ENCODE data around the gene FBXW11. TPM values are rescaled to one million over a fixed set of nuclear protein-coding genes. Genes with fewer than 3 reads are reported as not detected.

FBXW11 gene
- total RNA-seq, 2 donors from 2014 or later = 54.7 to 61.4 TPM

DNA sequence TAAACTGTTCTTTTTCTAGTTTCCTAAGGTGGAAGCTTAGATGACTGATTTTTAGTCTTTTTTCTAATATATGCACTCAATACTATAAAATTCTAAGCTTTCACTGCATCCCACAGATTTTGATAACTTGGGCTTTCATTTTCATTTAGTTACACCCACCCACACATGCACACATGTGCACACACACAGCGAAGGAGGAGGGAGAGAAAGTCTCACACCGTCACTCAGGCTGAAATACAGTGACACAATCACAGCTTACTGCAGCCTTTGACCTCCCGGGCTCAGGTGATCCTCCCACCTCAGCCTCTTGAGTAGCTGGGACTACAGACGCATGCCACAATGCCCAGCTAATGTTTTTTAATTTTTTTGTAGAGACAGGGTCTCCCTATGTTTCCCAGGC is 124.3 kb downstream of the FBXW11 start:
- Histone ChIP-seq H3K9me3 (no peaks in the 10 kb centered on the region), H3K36me3 (no peaks in the 10 kb centered on the region), H3K4me3 (no peak overlapping the region), H3K27ac (no peak overlapping the region), H3K27me3 (replicated peaks; ENCODE audit: insufficient read depth) (no peaks in the 10 kb centered on the region), H3K4me1 (replicated peaks) (no peaks in the 10 kb centered on the region)
- intact Hi-C loops (cut with DNase I) = no loop called here
- TF ChIP-seq POLR2AphosphoS5 (IDR thresholded peaks at IDR 0.05) = no peak
- TF ChIP-seq, protein P1, sequence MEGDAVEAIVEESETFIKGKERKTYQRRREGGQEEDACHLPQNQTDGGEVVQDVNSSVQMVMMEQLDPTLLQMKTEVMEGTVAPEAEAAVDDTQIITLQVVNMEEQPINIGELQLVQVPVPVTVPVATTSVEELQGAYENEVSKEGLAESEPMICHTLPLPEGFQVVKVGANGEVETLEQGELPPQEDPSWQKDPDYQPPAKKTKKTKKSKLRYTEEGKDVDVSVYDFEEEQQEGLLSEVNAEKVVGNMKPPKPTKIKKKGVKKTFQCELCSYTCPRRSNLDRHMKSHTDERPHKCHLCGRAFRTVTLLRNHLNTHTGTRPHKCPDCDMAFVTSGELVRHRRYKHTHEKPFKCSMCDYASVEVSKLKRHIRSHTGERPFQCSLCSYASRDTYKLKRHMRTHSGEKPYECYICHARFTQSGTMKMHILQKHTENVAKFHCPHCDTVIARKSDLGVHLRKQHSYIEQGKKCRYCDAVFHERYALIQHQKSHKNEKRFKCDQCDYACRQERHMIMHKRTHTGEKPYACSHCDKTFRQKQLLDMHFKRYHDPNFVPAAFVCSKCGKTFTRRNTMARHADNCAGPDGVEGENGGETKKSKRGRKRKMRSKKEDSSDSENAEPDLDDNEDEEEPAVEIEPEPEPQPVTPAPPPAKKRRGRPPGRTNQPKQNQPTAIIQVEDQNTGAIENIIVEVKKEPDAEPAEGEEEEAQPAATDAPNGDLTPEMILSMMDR (IDR thresholded peaks at IDR 0.05) = no peak
- TF ChIP-seq POLR2A (IDR thresholded peaks at IDR 0.05) = no peak
- no peak for DNase-seq (ENCODE audit: low spot score)
- WGBS = 95% methylated on average over 4 of the region's 4 CpGs

DNA sequence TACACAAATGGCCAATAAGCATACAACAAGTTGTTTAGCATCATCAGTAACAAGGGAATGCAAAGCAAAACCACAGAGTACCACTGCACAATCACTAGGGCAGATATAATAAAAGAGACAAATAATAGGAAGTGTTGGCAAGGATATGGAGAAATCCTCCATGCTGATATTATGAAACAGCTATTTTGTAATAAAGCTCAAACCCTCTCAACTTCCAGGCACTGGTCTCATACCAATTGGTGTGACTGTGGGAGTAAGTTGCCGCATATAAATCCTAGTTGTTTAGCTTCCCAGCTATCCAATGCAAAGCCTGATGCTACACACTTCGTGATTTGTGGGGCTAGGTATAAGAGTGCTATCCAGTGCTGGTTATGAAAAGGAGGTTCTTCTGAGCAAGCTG is 132.2 kb downstream of the FBXW11 start:
- no peak for DNase-seq (ENCODE audit: low spot score)
- no peaks in the 10 kb centered on the region for H3K27me3 ChIP-seq (replicated peaks; ENCODE audit: insufficient read depth)
- no peaks in the 10 kb centered on the region for H3K4me1 ChIP-seq (replicated peaks)
- intact Hi-C loops (cut with DNase I) = no loop called here
- no peak overlapping the region for H3K27ac ChIP-seq
- H3K4me3 ChIP-seq = no peak overlapping the region
- H3K36me3 ChIP-seq = peaks cover 0 to 3% of the 10 kb centered on the region in 2 donors
- TF ChIP-seq, protein P1 (IDR thresholded peaks at IDR 0.05) = no peak
- no peak for TF ChIP-seq POLR2AphosphoS5 (IDR thresholded peaks at IDR 0.05)
- H3K9me3 ChIP-seq = no peaks in the 10 kb centered on the region
- WGBS = 97% methylated on average over 2 of the region's 2 CpGs

DNA sequence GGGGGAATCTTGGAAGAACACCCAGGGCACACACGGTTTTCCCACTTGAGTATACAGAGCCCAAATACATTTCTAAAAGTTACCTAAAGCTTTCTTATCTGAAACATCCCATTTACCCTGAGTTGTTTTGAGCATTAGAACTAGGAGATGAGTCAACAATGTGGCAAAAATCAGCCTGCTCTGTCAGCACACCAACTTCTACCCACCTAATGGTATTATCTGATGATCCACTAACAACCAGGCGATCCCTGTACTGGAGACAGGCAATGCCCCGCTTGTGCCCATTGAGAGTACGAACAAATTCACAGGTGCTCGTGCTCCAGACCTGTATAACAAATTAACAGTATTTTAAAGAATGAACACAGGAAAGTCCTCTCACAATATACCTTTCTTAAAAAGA is 133.8 kb downstream of the FBXW11 start:
- intact Hi-C loops (cut with DNase I) = no loop called here
- no peak overlapping the region for H3K27ac ChIP-seq
- peaks cover 3 to 6% of the 10 kb centered on the region in 2 donors for H3K36me3 ChIP-seq
- no peaks in the 10 kb centered on the region for H3K27me3 ChIP-seq (replicated peaks; ENCODE audit: insufficient read depth)
- TF ChIP-seq POLR2AphosphoS5 (IDR thresholded peaks at IDR 0.05) (no peak), POLR2A (IDR thresholded peaks at IDR 0.05) (no peak)
- TF ChIP-seq, protein P1 (IDR thresholded peaks at IDR 0.05) = no peak
- H3K4me1 ChIP-seq (replicated peaks) = no peaks in the 10 kb centered on the region
- whole genome bisulfite sequencing = 92% methylated on average over 5 of the region's 5 CpGs
- H3K9me3 ChIP-seq = no peaks in the 10 kb centered on the region
- H3K4me3 ChIP-seq = no peak overlapping the region
- no peak for DNase-seq (ENCODE audit: low spot score)

DNA sequence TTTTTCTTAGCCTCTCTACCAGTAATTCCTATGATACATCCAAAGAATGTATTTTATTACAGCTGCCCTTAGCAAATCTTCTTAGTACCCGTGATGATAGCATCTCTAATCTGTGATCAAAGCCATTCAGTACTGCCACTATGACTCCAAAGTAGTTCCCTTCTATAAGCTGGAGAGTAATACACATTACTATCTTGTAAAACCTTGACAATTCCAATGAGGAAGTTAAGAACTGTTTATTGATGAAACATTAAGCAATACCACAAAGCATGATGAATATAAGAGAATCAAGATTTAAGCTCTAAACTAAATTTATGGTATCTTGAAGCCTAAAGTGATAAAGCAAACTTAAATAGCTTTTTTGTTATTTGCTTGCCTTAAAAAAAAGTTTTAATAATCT is 134.7 kb downstream of the FBXW11 start:
- no peak for DNase-seq (ENCODE audit: low spot score)
- Histone ChIP-seq H3K27me3 (replicated peaks; ENCODE audit: insufficient read depth) (no peaks in the 10 kb centered on the region), H3K9me3 (no peaks in the 10 kb centered on the region), H3K27ac (no peak overlapping the region), H3K36me3 (peaks cover 3 to 6% of the 10 kb centered on the region in 2 donors), H3K4me3 (no peak overlapping the region), H3K4me1 (replicated peaks) (no peaks in the 10 kb centered on the region)
- intact Hi-C loops (cut with DNase I) = no loop called here
- WGBS = 45% methylated on average over 1 of the region's 1 CpG
- TF ChIP-seq POLR2A (IDR thresholded peaks at IDR 0.05) = no peak
- TF ChIP-seq POLR2AphosphoS5 (IDR thresholded peaks at IDR 0.05) = no peak
- TF ChIP-seq, protein P1 (IDR thresholded peaks at IDR 0.05) = no peak

DNA sequence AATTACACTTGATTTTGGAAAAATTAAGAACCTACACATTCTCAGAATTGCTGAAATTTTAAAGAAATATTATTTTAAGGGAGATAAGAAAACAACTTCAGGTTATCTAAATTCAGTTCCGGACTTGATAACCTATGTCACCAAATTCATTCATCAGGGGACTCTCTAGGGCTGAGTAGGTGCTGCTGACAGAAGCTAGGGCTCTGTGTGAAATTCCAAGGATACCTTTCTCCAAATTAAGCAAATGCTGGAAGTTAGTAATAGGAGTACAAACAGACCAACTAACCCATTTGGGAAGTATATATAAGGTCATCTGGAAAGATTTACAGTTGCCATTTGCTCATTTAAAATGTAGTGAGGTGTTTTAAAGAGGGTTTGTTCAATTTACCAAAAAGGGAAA is 136.5 kb downstream of the FBXW11 start:
- H3K9me3 ChIP-seq = no peaks in the 10 kb centered on the region
- TF ChIP-seq POLR2A (IDR thresholded peaks at IDR 0.05) = no peak
- TF ChIP-seq POLR2AphosphoS5 (IDR thresholded peaks at IDR 0.05) = no peak
- TF ChIP-seq, protein P1 (IDR thresholded peaks at IDR 0.05) = no peak
- peaks cover 0 to 6% of the 10 kb centered on the region in 2 donors for H3K36me3 ChIP-seq
- intact Hi-C loops (cut with DNase I) = no loop called here
- 86% methylated on average over 1 of the region's 1 CpG for WGBS
- no peaks in the 10 kb centered on the region for H3K4me1 ChIP-seq (replicated peaks)
- no peak overlapping the region for H3K27ac ChIP-seq
- no peak overlapping the region for H3K4me3 ChIP-seq
- no peak for DNase-seq (ENCODE audit: low spot score)
- no peaks in the 10 kb centered on the region for H3K27me3 ChIP-seq (replicated peaks; ENCODE audit: insufficient read depth)
